ENCODE results near the gene CDH12.

Gene CDH12

GRCh38 chr5:22471154-22471553 lies 382.0 kb downstream of the CDH12 start:
- H2AFZ ChIP-seq (ENCODE audit: low read depth): no peak overlapping the region
- no peaks in the 10 kb centered on the region for H3K36me3 ChIP-seq (ENCODE audit: insufficient read depth)
- no peaks in the 10 kb centered on the region for H3K79me2 ChIP-seq (ENCODE audit: insufficient read depth, low read depth)
- no peaks in the 10 kb centered on the region for H4K20me1 ChIP-seq (ENCODE audit: insufficient read depth)
- H3K27ac ChIP-seq: no peak overlapping the region
- H3K9ac ChIP-seq: no peak overlapping the region
- no peak overlapping the region for H3K4me2 ChIP-seq
- no peaks in the 10 kb centered on the region for H3K27me3 ChIP-seq (ENCODE audit: insufficient read depth, low read depth)
- no peak overlapping the region for H3K4me3 ChIP-seq (IDR thresholded peaks at IDR 0.05; ENCODE audit: insufficient read depth, low read depth, low read length)
- TF ChIP-seq, protein P1, sequence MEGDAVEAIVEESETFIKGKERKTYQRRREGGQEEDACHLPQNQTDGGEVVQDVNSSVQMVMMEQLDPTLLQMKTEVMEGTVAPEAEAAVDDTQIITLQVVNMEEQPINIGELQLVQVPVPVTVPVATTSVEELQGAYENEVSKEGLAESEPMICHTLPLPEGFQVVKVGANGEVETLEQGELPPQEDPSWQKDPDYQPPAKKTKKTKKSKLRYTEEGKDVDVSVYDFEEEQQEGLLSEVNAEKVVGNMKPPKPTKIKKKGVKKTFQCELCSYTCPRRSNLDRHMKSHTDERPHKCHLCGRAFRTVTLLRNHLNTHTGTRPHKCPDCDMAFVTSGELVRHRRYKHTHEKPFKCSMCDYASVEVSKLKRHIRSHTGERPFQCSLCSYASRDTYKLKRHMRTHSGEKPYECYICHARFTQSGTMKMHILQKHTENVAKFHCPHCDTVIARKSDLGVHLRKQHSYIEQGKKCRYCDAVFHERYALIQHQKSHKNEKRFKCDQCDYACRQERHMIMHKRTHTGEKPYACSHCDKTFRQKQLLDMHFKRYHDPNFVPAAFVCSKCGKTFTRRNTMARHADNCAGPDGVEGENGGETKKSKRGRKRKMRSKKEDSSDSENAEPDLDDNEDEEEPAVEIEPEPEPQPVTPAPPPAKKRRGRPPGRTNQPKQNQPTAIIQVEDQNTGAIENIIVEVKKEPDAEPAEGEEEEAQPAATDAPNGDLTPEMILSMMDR (conservative IDR thresholded peaks at IDR 0.05; ENCODE audit: low read depth, low read length): no peak
- H3K4me1 ChIP-seq (ENCODE audit: low read depth, poor library complexity, severe bottlenecking): no peaks in the 10 kb centered on the region

GRCh38 chr5:22470408-22470807 lies 382.7 kb downstream of the CDH12 start:
- no peak overlapping the region for H3K9ac ChIP-seq
- H3K36me3 ChIP-seq (ENCODE audit: insufficient read depth): no peaks in the 10 kb centered on the region
- no peak overlapping the region for H2AFZ ChIP-seq (ENCODE audit: low read depth)
- no peaks in the 10 kb centered on the region for H3K79me2 ChIP-seq (ENCODE audit: insufficient read depth, low read depth)
- no peaks in the 10 kb centered on the region for H3K4me1 ChIP-seq (ENCODE audit: low read depth, poor library complexity, severe bottlenecking)
- no peak overlapping the region for H3K27ac ChIP-seq
- no peak overlapping the region for H3K4me3 ChIP-seq (IDR thresholded peaks at IDR 0.05; ENCODE audit: insufficient read depth, low read depth, low read length)
- H4K20me1 ChIP-seq (ENCODE audit: insufficient read depth): no peaks in the 10 kb centered on the region
- TF ChIP-seq, protein P1 (conservative IDR thresholded peaks at IDR 0.05; ENCODE audit: low read depth, low read length): no peak
- H3K27me3 ChIP-seq (ENCODE audit: insufficient read depth, low read depth): no peaks in the 10 kb centered on the region
- H3K4me2 ChIP-seq: no peak overlapping the region

GRCh38 chr5:22465616-22466015 lies 387.5 kb downstream of the CDH12 start:
- Histone ChIP-seq H3K9ac (no peak overlapping the region), H3K4me1 (ENCODE audit: low read depth, poor library complexity, severe bottlenecking) (no peaks in the 10 kb centered on the region), H3K4me3 (IDR thresholded peaks at IDR 0.05; ENCODE audit: insufficient read depth, low read depth, low read length) (no peak overlapping the region), H3K36me3 (ENCODE audit: insufficient read depth) (no peaks in the 10 kb centered on the region), H3K79me2 (ENCODE audit: insufficient read depth, low read depth) (no peaks in the 10 kb centered on the region), H3K4me2 (no peak overlapping the region), H4K20me1 (ENCODE audit: insufficient read depth) (no peaks in the 10 kb centered on the region), H2AFZ (ENCODE audit: low read depth) (no peak overlapping the region), H3K27ac (no peak overlapping the region), H3K27me3 (ENCODE audit: insufficient read depth, low read depth) (no peaks in the 10 kb centered on the region)
- TF ChIP-seq, protein P1 (conservative IDR thresholded peaks at IDR 0.05; ENCODE audit: low read depth, low read length): no peak

DNA sequence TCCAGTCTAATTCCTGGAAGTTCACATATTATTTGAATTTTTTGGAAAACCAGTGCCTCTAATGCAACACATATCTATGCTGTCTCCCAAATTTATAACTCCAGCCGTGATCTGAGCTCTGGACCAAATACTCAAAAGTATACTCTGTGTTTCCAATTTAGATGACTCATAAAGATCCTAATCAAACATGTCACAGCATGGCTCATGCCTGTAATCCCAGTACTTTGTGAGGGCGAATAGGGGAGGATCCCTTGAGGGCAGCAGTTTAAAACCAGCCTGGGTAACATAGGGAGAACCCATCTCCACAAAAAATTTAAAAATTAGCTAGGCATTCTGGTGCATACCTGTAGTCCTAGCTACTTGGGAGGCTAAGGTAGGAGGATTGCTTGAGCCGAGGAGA lies 388.0 kb downstream of the CDH12 start:
- TF ChIP-seq, protein P1 (conservative IDR thresholded peaks at IDR 0.05; ENCODE audit: low read depth, low read length): no peak
- no peaks in the 10 kb centered on the region for H3K27me3 ChIP-seq (ENCODE audit: insufficient read depth, low read depth)
- H3K27ac ChIP-seq: no peak overlapping the region
- no peaks in the 10 kb centered on the region for H3K36me3 ChIP-seq (ENCODE audit: insufficient read depth)
- H3K79me2 ChIP-seq (ENCODE audit: insufficient read depth, low read depth): no peaks in the 10 kb centered on the region
- H3K4me3 ChIP-seq (IDR thresholded peaks at IDR 0.05; ENCODE audit: insufficient read depth, low read depth, low read length): no peak overlapping the region
- H3K4me2 ChIP-seq: no peak overlapping the region
- H4K20me1 ChIP-seq (ENCODE audit: insufficient read depth): no peaks in the 10 kb centered on the region
- no peak overlapping the region for H2AFZ ChIP-seq (ENCODE audit: low read depth)
- H3K9ac ChIP-seq: no peak overlapping the region
- no peaks in the 10 kb centered on the region for H3K4me1 ChIP-seq (ENCODE audit: low read depth, poor library complexity, severe bottlenecking)

Measured in KMS-11 (cell line).